Endothelial cell of umbilical vein (primary cell): Measurements from ENCODE around the gene OR56A3. TPM values are rescaled to one million over a fixed set of nuclear protein-coding genes. Genes with fewer than 3 reads are reported as not detected.

ENCODE experiments used
- polyA plus RNA-seq, 4 experiments: library from polyadenylated mRNA; depleted of rRNA in 3 of 4; stranded (reverse) in 3 of 4; unstranded in 1 of 4; fragments of >200 nt; gene quantifications; 2 replicates each; pipeline versions ENCODE4 v1.2.1 to v1.2.3, GENCODE V29; 2011 to 2012; ENCODE audit warnings: missing spikeins in 1 of 4
- total RNA-seq: library from RNA; stranded (reverse); gene quantifications from 2 replicates; pipeline ENCODE4 v1.2.3, GENCODE V29; 2021

The OR56A3 gene
- total and polyA plus RNA-seq, 2 donors (not counting 3 experiments of a cell fraction or from before 2014, with no cell fraction given): not detected

Other genes with a start within 250 kb of the OR56A3 start
- gene OR56B1, start 205.8 kb upstream of the OR56A3 start, total RNA-seq: not detected in 2 replicates
- not detected in 2 replicates for gene OR56B1, start 205.8 kb upstream of the OR56A3 start, polyA plus RNA-seq
- not detected in 2 replicates for gene OR52N4, start 188.0 kb upstream of the OR56A3 start, total RNA-seq
- 0.08 and 0.10 TPM in 2 replicates for gene OR52N4, start 188.0 kb upstream of the OR56A3 start, polyA plus RNA-seq
- gene OR52N5, start 158.9 kb upstream of the OR56A3 start, total RNA-seq: not detected in 2 replicates
- not detected in 2 replicates for gene OR52N5, start 158.9 kb upstream of the OR56A3 start, polyA plus RNA-seq
- not detected in 2 replicates for gene OR52N1, start 151.0 kb upstream of the OR56A3 start, total RNA-seq
- gene OR52N1, start 151.0 kb upstream of the OR56A3 start, polyA plus RNA-seq: not detected in 2 replicates
- not detected in 2 replicates for gene OR52N2, start 133.3 kb upstream of the OR56A3 start, total RNA-seq
- gene OR52N2, start 133.3 kb upstream of the OR56A3 start, polyA plus RNA-seq: not detected in 2 replicates
- not detected in 2 replicates for gene OR52E6, start 100.4 kb upstream of the OR56A3 start, total RNA-seq
- gene OR52E6, start 100.4 kb upstream of the OR56A3 start, polyA plus RNA-seq: not detected in 2 replicates
- not detected in 2 replicates for gene OR52E8, start 84.6 kb upstream of the OR56A3 start, total RNA-seq
- not detected in 2 replicates for gene OR52E8, start 84.6 kb upstream of the OR56A3 start, polyA plus RNA-seq
- gene OR52E4, start 61.6 kb upstream of the OR56A3 start, total RNA-seq: not detected in 2 replicates
- not detected in 2 replicates for gene OR52E4, start 61.6 kb upstream of the OR56A3 start, polyA plus RNA-seq
- not detected in 2 replicates for gene OR52E5, start 49.0 kb upstream of the OR56A3 start, total RNA-seq
- gene OR52E5, start 49.0 kb upstream of the OR56A3 start, polyA plus RNA-seq: not detected in 2 replicates
- gene OR56A5, start 26.2 kb downstream of the OR56A3 start, total RNA-seq: not detected in 2 replicates
- not detected in 2 replicates for gene OR56A5, start 26.2 kb downstream of the OR56A3 start, polyA plus RNA-seq
- gene OR52L1, start 44.7 kb downstream of the OR56A3 start, total RNA-seq: not detected in 2 replicates
- 0.07 TPM in 1 of 2 replicates, not detected in the other for gene OR52L1, start 44.7 kb downstream of the OR56A3 start, polyA plus RNA-seq
- not detected in 2 replicates for gene OR56A4, start 64.7 kb downstream of the OR56A3 start, total RNA-seq
- gene OR56A4, start 64.7 kb downstream of the OR56A3 start, polyA plus RNA-seq: not detected in 2 replicates
- not detected in 2 replicates for gene OR56A1, start 88.5 kb downstream of the OR56A3 start, total RNA-seq
- gene OR56A1, start 88.5 kb downstream of the OR56A3 start, polyA plus RNA-seq: not detected in 2 replicates
- not detected in 2 replicates for gene OR56B4, start 165.4 kb downstream of the OR56A3 start, total RNA-seq
- not detected in 2 replicates for gene OR56B4, start 165.4 kb downstream of the OR56A3 start, polyA plus RNA-seq
- not detected in 2 replicates for gene OR52B2, start 228.1 kb downstream of the OR56A3 start, total RNA-seq
- gene OR52B2, start 228.1 kb downstream of the OR56A3 start, polyA plus RNA-seq: not detected in 2 replicates